A549 (cell line): ENCODE results near the gene ATAD2B. TPM values are rescaled to one million over a fixed set of nuclear protein-coding genes. Genes with fewer than 3 reads are reported as not detected.

ENCODE experiments used
- BHLHE40 ChIP-seq: IDR thresholded peaks from 2 replicates; pipeline ENCODE4 v1.6.1; 2012; ENCODE audit warnings: low read depth, low read length, inconsistent platforms
- CBX8 ChIP-seq: fragments of 200-600 bp; sonication (generic); IDR thresholded peaks from 2 replicates; pipeline ENCODE4 v1.6.1; 2016
- CEBPB ChIP-seq, 2 experiments: fragments of >200 bp in 1 of 2; sonication (Bioruptor Twin) in 1 of 2; formaldehyde crosslinking in 1 of 2; IDR thresholded peaks; 2 replicates each; pipeline ENCODE4 v1.6.1; 2012 to 2016
- ESRRA ChIP-seq: fragments of 150-350 bp; IDR thresholded peaks from 2 replicates; pipeline ENCODE4 v1.6.1; 2014; ENCODE audit warnings: mild to moderate bottlenecking, low read length, borderline replicate concordance
- FOSL2 ChIP-seq, 2 experiments: fragments of 450-650 bp in 1 of 2; fragments of >200 bp in 1 of 2; sonication (Bioruptor Twin) in 1 of 2; formaldehyde crosslinking; IDR thresholded peaks; 2 replicates each; pipeline versions ENCODE4 v1.5.0 to v1.6.1; 2016 to 2020; ENCODE audit warnings: mild to moderate bottlenecking in 1 of 2, moderate library complexity in 1 of 2
- HEYL ChIP-seq: fragments of 250-450 bp; sonication (Bioruptor Pico); IDR thresholded peaks from 2 replicates; pipeline ENCODE4 v1.8.0; 2021; ENCODE audit warnings: mild to moderate bottlenecking, moderate library complexity
- HOXA7 ChIP-seq: fragments of 250-450 bp; sonication (Bioruptor Pico); IDR thresholded peaks from 2 replicates; pipeline ENCODE4 v1.5.0; 2020; ENCODE audit warnings: mild to moderate bottlenecking, moderate library complexity
- KDM1A ChIP-seq: fragments of 200-600 bp; sonication (generic); IDR thresholded peaks from 2 replicates; pipeline ENCODE4 v1.6.1; 2016; ENCODE audit warnings: low read depth, mild to moderate bottlenecking
- KDM5A ChIP-seq: fragments of 200-600 bp; sonication (generic); IDR thresholded peaks from 2 replicates; pipeline ENCODE4 v1.6.1; 2016; ENCODE audit warnings: antibody characterized with exemption, mild to moderate bottlenecking
- MAFK ChIP-seq: fragments of 450-650 bp; IDR thresholded peaks from 2 replicates; pipeline ENCODE4 v1.6.1; 2014; ENCODE audit not compliant: partially characterized antibody
- MAZ ChIP-seq: fragments of 150-350 bp; IDR thresholded peaks from 2 replicates; pipeline ENCODE4 v1.6.1; 2014; ENCODE audit warnings: antibody characterized with exemption, low read depth, low read length, borderline replicate concordance
- MYC ChIP-seq: IDR thresholded peaks from 2 replicates; pipeline ENCODE4 v1.6.1; 2012; ENCODE audit warnings: mild to moderate bottlenecking, inconsistent platforms, low read length, improper control_type of control experiment, borderline replicate concordance
- NFE2L2 ChIP-seq: fragments of 150-350 bp; conservative IDR thresholded peaks from 2 replicates; pipeline ENCODE4 v1.6.1; 2014; ENCODE audit warnings: low read length
- NPAS2 ChIP-seq: fragments of 250-450 bp; sonication (Bioruptor Pico); IDR thresholded peaks from 2 replicates; pipeline ENCODE4 v1.8.0; 2022; ENCODE audit warnings: mild to moderate bottlenecking, moderate library complexity, borderline replicate concordance
- NR3C1 ChIP-seq: fragments of >200 bp; sonication (Bioruptor Twin); formaldehyde crosslinking; IDR thresholded peaks from 3 replicates; pipeline ENCODE4 v1.6.1; 2017
- POLR2AphosphoS2 ChIP-seq: conservative IDR thresholded peaks from 2 replicates; pipeline ENCODE4 v1.6.1; 2012; ENCODE audit warnings: low read length, improper control_type of control experiment, inconsistent platforms
- RARB ChIP-seq: fragments of 250-450 bp; sonication (Bioruptor Pico); IDR thresholded peaks from 2 replicates; pipeline ENCODE4 v1.8.0; 2021; ENCODE audit warnings: mild to moderate bottlenecking, moderate library complexity
- RCOR1 ChIP-seq: fragments of 150-350 bp; IDR thresholded peaks from 2 replicates; pipeline ENCODE4 v1.6.1; 2014; ENCODE audit warnings: antibody characterized with exemption, low read length, low read depth
- SMC3 ChIP-seq: fragments of >200 bp; sonication (Bioruptor Twin); formaldehyde crosslinking; IDR thresholded peaks from 3 replicates; pipeline ENCODE4 v1.6.1; 2018; ENCODE audit warnings: inconsistent platforms
- TP53 ChIP-seq: fragments of 250-450 bp; sonication (Bioruptor Pico); IDR thresholded peaks from 2 replicates; pipeline ENCODE4 v1.5.0; 2021; ENCODE audit warnings: mild to moderate bottlenecking, moderate library complexity
- ZC3H11A ChIP-seq: fragments of 450-650 bp; IDR thresholded peaks from 2 replicates; pipeline ENCODE4 v1.6.1; 2014; ENCODE audit warnings: antibody characterized with exemption, mild to moderate bottlenecking
- ZSCAN20 ChIP-seq: fragments of 250-450 bp; sonication (Bioruptor Pico); IDR thresholded peaks from 2 replicates; pipeline ENCODE4 v1.8.0; 2022; ENCODE audit warnings: mild to moderate bottlenecking, moderate library complexity
- polyA plus RNA-seq, 4 experiments: library from polyadenylated mRNA; depleted of rRNA in 3 of 4; stranded (reverse); fragments of >200 nt; fragmentation: RNase III in 1 of 4; extraction: RNeasy Plus Mini Kit Qiagen cat#74134 plus additional on column Dnase treatment in 1 of 4; gene quantifications; 2 replicates in 3 of 4; 3 replicates in 1 of 4; pipeline ENCODE4 v1.2.3, GENCODE V29; 2011 to 2017
- TF ChIP-seq, protein P1 (sequence below): fragments of >200 bp; sonication (Bioruptor Twin); formaldehyde crosslinking; IDR thresholded peaks from 3 replicates; pipeline ENCODE4 v1.5.1; 2016
- TF ChIP-seq, protein P2 (sequence below): fragments of 200-600 bp; sonication (generic); IDR thresholded peaks from 2 replicates; pipeline ENCODE4 v1.6.1; 2016; ENCODE audit warnings: antibody characterized with exemption, mild to moderate bottlenecking, moderate library complexity
- TF ChIP-seq, protein P3 (sequence below): fragments of >200 bp; sonication (Bioruptor Twin); formaldehyde crosslinking; IDR thresholded peaks from 2 replicates; pipeline ENCODE4 v1.6.1; 2016
- TF ChIP-seq, protein P4 (sequence below): fragments of 150-350 bp; IDR thresholded peaks from 2 replicates; pipeline ENCODE4 v1.6.1; 2014; ENCODE audit warnings: low read depth, mild to moderate bottlenecking, low read length

The ATAD2B gene
- polyA plus RNA-seq, 2 of the 4 experiments (the other 2 are of a cell fraction): 5.4 to 13.1 TPM

DNA sequence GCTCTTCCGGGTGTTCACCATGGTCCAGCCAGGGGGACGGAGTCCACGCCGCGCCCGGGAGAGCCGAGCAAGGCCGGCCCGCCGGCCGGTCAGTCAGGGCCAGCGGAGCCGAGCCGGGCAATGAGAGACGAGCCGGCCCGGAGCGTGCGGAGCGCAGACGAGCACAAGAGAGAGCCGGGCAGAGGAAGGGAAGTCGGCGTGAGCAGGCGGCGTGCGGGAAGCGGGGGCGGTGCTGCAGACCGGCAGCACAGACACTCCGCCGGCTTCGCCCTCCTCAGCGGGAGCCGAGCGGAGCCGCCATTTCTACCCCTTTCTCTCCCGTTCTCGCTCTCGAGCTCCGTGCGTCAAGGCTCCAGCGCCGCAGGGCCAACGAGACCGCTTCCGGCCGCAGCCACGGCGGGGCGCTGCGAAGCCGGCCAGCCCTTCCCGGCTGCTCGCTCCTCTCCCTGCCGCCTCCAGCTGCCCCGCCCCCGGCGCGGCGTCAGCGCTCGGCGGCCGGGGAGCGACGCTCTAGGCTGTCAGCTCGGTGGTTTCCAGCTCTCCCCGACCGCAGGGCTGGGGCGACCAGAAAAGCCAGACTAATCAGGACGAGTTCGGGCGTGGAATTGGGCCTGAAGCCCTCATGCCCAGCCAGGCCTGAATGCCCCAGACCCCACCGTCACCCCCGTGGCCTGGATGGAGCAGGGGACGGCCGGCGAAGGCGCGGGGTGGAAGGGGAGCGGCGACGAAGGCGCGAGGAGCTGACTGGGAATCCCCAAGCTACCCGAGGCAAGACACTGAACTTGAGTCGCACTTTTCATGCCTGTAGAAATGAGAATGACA lies at the start of gene ATAD2B (continued):
- TF ChIP-seq, protein P1, sequence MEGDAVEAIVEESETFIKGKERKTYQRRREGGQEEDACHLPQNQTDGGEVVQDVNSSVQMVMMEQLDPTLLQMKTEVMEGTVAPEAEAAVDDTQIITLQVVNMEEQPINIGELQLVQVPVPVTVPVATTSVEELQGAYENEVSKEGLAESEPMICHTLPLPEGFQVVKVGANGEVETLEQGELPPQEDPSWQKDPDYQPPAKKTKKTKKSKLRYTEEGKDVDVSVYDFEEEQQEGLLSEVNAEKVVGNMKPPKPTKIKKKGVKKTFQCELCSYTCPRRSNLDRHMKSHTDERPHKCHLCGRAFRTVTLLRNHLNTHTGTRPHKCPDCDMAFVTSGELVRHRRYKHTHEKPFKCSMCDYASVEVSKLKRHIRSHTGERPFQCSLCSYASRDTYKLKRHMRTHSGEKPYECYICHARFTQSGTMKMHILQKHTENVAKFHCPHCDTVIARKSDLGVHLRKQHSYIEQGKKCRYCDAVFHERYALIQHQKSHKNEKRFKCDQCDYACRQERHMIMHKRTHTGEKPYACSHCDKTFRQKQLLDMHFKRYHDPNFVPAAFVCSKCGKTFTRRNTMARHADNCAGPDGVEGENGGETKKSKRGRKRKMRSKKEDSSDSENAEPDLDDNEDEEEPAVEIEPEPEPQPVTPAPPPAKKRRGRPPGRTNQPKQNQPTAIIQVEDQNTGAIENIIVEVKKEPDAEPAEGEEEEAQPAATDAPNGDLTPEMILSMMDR: peak; percentile 96
- TF ChIP-seq, protein P2, sequence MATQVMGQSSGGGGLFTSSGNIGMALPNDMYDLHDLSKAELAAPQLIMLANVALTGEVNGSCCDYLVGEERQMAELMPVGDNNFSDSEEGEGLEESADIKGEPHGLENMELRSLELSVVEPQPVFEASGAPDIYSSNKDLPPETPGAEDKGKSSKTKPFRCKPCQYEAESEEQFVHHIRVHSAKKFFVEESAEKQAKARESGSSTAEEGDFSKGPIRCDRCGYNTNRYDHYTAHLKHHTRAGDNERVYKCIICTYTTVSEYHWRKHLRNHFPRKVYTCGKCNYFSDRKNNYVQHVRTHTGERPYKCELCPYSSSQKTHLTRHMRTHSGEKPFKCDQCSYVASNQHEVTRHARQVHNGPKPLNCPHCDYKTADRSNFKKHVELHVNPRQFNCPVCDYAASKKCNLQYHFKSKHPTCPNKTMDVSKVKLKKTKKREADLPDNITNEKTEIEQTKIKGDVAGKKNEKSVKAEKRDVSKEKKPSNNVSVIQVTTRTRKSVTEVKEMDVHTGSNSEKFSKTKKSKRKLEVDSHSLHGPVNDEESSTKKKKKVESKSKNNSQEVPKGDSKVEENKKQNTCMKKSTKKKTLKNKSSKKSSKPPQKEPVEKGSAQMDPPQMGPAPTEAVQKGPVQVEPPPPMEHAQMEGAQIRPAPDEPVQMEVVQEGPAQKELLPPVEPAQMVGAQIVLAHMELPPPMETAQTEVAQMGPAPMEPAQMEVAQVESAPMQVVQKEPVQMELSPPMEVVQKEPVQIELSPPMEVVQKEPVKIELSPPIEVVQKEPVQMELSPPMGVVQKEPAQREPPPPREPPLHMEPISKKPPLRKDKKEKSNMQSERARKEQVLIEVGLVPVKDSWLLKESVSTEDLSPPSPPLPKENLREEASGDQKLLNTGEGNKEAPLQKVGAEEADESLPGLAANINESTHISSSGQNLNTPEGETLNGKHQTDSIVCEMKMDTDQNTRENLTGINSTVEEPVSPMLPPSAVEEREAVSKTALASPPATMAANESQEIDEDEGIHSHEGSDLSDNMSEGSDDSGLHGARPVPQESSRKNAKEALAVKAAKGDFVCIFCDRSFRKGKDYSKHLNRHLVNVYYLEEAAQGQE: peak; percentile 53; the same call in 1 of the 2 replicates
- TF ChIP-seq CBX8 (no peak), MAZ (0 out of 2 replicates have a peak, but pooled peaks have one; percentile 25), NPAS2 (CRISPR knock-in tag) (no peak), MYC (peak; percentile 59), SMC3 (peak; percentile 94), KDM1A (no peak), FOSL2 (IDR thresholded peaks at IDR 0.05) (no peak), FOSL2 (CRISPR knock-in tag; IDR thresholded peaks at IDR 0.05) (peak; percentile 66), RARB (CRISPR knock-in tag) (no peak), NR3C1 (no peak), TP53 (no peak), HOXA7 (CRISPR knock-in tag) (no peak), NFE2L2 (no peak), ESRRA (no peak), CEBPB (IDR thresholded peaks at IDR 0.05) (no peak), BHLHE40 (no peak), POLR2AphosphoS2 (no peak), KDM5A (peak; percentile 62; the same call in 1 of the 2 replicates), HEYL (CRISPR knock-in tag) (no peak), ZSCAN20 (CRISPR knock-in tag) (no peak), RCOR1 (no peak), MAFK (no peak), ZC3H11A (no peak)
- TF ChIP-seq, protein P3, sequence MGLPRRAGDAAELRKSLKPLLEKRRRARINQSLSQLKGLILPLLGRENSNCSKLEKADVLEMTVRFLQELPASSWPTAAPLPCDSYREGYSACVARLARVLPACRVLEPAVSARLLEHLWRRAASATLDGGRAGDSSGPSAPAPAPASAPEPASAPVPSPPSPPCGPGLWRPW: no peak
- TF ChIP-seq, protein P4, sequence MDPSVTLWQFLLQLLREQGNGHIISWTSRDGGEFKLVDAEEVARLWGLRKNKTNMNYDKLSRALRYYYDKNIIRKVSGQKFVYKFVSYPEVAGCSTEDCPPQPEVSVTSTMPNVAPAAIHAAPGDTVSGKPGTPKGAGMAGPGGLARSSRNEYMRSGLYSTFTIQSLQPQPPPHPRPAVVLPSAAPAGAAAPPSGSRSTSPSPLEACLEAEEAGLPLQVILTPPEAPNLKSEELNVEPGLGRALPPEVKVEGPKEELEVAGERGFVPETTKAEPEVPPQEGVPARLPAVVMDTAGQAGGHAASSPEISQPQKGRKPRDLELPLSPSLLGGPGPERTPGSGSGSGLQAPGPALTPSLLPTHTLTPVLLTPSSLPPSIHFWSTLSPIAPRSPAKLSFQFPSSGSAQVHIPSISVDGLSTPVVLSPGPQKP: no peak
